Stimulated activated CD8-positive, alpha-beta memory T cell treated with anti-CD3 and anti-CD28 coated beads, Interleukin-4, amount 100 ng/mL, for 4 hours (primary cell): ENCODE results near the gene TAL1.
"Not testable (repeated sequence)": the region's sequence is repeated elsewhere in the genome, so short reads cannot be mapped to it uniquely, and the experiment has no call there.

Experiments used
- DNase-seq, 2 donors: peaks; one replicate each; pipeline ENCODE4 v3.0.0-alpha.2; 2020; ENCODE audit warnings: low read depth in 2 of 2, low spot score in 1 of 2

Gene TAL1

DNA sequence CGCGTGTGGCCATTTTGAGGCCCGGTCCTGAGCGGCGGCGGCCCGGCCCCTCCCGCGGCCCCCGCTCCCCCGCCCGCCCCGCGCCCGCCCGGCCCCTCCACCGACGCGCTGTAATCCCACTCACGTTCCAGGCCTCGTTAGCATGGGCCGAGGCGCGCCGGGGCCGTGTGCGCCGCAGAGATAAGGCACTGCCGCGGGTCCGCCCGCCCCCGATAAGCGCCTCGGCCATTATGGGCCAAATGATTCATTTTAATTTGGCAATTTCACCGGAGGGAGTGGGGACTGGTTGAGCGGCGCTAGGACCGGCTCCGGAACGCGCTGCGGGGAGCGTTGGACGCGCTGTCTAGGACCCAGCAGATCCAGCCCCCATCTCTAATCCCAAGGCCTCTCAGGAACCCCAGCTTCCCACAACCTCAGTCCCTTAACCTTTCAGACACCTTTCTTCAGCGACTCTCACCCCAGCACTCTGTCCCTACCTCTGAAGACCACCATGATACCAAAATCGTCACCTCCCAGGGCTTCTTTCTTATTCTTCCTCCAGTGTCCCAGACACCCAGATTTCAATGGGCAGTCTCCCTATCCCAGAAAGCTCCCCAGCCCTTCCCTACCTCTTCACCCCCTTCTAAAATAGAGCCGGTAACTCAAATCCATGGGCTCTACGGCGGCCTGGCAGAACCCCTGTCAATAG, at the start of gene TAL1:
Gene TAL1 (minus strand): TSS at position 39 of the 688 bp plus-strand sequence. CDS start 6,337 bp downstream, outside the sequence.
- no peak for DNase-seq

DNA sequence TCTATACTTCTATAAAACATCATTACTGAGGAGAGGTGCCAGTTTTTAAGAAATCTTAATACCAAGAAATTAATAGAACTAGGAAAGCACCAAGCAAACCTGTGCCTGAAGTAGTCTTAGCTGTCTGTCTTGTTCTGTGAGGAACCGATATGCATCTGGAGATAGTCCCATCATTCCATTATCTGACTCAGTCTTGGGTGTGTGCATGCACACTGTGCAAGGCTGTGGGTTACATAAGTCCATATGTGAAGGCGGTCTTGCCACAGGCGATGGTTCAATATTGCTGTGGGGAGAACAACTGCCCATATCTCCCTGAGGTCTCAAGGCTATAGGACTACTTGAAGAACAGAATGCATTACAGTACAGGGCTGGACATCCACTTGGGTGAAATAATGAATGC, 48.1 kb upstream of the TAL1 start:
- DNase-seq = no peak

DNA sequence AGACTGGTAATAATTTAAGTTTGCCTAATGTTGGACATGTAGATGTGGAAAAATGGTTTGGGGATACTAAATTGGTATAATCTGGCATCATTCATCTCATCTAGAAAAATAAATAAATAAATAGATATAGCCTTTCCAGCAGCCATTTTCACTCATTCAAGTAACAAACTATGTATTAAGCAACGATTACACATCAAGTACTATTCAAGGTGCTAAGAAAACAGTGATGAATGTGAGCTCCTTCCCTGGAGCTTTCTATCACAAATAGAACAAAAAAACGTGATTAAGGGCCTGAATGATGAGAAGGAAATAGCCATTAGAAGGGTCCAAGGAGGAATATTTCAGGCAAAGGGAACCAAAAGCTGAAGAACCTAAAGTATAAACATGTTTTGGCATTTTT, 44.8 kb upstream of the TAL1 start:
- DNase-seq = no peak

- not testable (repeated sequence) for DNase-seq
Measured at GRCh38 chr1:47275811-47276210, 43.8 kb upstream of the TAL1 start.

GRCh38 chr1:47265529-47265928, 33.5 kb upstream of the TAL1 start:
- not testable (repeated sequence) for DNase-seq

- DNase-seq = no peak
Measured at GRCh38 chr1:47262787-47263413, 30.9 kb upstream of the TAL1 start.

GRCh38 chr1:47257224-47257623, 25.2 kb upstream of the TAL1 start:
- DNase-seq = no peak

GRCh38 chr1:47252795-47253194, 20.8 kb upstream of the TAL1 start:
- DNase-seq = no peak

- no peak for DNase-seq
Measured at GRCh38 chr1:47252369-47252768, 20.3 kb upstream of the TAL1 start.

DNA sequence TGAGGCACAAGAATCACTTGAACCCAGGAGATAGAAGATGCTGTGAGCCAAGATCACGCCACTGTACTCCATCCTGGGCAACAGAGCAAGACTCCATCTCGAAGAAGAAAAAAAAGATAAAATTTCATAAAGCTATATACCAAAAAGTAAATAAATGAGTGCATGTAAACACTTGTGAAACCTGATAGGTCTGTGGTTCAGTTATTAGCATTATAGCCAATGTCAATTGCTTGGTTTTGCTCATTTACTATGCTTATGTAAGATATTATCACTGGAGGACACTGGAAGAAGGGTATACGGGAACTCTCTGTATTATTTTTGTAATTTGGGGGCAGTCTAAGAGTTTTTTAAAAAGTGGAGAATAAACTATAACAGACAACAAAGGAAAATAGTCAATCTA, 17.7 kb upstream of the TAL1 start:
- no peak for DNase-seq

- no peak for DNase-seq
Measured at GRCh38 chr1:47244339-47244862, 12.4 kb upstream of the TAL1 start.

- DNase-seq = no peak
Measured at GRCh38 chr1:47243910-47244309, 11.9 kb upstream of the TAL1 start.

DNA sequence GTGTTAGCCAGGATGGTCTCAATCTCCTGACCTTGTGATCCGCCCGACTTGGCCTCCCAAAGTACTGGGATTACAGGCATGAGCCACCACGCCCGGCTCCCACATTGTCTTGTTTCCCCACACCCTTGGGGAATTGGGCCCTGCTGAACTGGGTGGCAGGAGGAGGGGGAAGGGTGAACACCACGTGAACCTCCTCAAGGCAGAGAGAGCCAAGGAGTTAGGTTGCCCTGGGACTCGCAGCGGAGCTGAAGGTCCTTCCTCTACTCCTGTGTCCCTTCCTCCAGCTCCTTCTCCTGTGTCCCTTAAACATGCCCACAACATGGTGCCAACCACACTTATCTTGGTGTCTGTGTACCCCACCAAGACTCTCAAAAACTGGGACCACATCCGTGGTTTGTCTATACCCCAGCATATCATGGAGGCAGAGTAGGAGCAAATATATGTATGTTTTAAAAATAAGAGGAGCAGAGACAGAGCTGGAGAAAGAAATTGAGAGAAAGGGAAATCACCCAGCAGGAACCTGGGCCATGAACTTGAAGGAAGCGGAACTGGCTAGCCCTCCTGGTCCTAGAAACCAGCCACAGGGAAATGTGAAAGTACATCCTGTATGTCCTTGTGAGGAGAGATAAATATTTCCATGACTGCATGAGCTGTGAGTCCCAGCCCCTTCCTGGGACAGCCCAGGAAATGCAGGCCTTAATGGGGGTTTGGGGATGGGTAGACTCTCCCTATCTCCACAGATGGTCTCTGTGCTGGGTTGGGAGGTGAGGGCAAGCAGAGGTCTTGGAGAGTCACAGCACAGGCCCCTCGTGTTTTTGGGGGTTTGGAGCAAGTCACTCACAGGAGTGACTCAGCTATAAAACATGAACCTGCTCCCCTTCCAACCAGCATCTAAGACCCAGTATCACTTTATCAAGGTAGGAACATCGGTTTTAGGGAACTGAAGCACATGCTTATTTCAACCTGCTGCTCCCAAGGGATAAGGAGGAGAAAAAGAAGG, 9.4 kb upstream of the TAL1 start:
- no peak for DNase-seq

GRCh38 chr1:47238935-47239592, 7.0 kb upstream of the TAL1 start:
- no peak for DNase-seq

- no peak for DNase-seq
Measured at GRCh38 chr1:47235806-47236205, 3.8 kb upstream of the TAL1 start.

DNA sequence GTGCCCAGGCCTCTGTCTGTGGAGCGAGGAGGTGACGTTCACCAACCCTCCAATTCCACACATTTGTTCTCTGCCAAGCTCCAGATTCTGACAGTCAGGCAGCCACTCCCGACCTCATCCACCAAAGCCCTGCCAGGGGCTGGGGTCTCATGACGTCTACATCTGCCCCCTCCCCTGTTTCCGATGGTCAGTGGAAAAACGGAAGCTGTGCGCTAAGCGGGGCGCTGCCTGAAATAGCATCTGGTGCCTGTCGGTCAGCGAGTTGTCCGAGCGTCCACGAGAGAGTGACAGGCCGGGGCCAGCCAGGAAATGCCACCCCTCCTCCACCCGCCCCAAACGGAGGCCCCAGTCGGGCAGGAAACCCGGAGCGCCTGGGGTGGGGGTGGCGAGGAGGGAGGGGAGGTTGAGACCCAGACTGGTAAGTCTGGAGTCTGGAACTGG, 3.2 kb upstream of the TAL1 start:
- no peak for DNase-seq

GRCh38 chr1:47233186-47233585, 1.2 kb upstream of the TAL1 start:
- no peak for DNase-seq

DNA sequence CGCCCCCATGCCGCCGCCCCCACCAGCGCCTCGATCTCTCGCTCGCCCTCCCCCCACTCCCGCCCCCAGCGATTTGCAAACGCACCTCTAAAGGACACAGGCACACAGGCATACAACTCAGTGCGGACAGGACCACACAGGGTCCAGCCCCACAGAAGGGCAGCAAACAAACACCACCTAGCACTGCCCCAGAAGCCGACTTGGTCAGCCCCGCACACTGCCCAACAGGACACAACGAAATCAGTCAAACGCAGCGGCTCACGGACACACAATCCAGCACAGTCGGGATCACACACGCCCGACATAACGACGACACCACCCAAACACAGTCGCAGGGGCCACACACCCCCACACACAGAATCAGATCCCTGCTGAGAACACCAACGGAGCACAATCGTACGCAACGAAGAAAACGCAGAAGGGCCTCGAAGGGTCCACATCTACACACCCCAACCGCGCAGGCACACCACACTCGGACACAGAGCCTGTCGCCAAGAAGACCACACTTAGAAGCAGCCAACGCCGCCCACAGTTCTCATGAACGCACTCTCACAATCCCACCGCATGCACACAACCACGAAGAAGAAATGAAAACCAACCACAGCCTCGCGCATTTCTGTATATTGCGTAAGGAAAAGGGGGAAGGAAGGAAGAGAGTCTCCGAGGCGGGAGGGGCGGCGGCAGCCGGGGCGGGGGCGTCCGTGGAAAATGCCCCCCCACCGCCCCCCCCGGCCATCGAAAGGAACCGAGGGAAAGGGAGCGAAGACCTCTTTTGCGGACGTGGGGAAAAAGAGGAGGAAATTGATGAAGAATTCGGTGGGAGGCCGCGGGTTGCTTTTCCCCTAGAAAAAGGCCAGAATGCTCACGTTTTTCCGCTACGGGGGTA, 481 bp downstream of the TAL1 start:
- DNase-seq = no peak

DNA sequence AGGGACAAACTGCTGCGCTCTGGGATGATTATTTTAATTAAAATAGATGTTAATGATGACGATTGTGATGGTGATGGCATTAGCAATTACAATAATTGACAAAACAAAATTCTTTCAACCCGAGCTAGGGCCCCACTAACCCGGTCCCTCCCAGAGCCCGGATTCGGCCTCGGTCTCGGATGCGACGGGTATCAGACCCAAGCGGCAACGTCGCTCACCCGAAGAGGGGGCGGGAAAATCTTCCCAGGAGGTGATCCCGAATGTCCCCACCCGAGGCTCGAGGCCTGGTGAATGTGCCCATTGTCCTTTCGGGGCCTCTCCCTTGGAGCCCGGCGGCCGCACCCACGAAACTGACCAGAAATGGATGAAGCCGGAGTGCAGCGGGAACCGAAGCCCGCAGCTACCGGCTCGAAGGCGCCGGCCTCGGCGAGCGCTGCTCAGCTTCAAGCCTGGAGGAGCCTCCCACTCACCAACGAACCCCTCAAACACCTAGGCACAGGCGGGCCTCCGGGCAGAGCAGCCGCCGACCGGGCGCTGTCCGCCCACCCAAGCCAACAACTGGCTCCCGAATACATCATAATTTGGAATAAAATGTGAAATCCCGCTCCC, 1.2 kb downstream of the TAL1 start:
- DNase-seq = no peak
